ENCODE results near the gene GNAZ. TPM values are rescaled to one million over a fixed set of nuclear protein-coding genes. Genes with fewer than 3 reads are reported as not detected.
A peak's percentile ranks its signal among the peaks of the same experiment; 100 is the strongest.

GNAZ gene
- total RNA-seq, 4 donors from 2014 or later: 2.7 to 14.7 (median 7.8) TPM

GRCh38 chr22:23143119-23143518 is 72.8 kb downstream of the GNAZ start:
- 100% methylated on average over 1 of the region's 1 CpG; no CpG with 5 or more reads in 1 of the 2 donors for WGBS, 2 donors (ENCODE audit: low coverage in 1 of 2)
- H3K9me3 ChIP-seq: no peaks in the 10 kb centered on the region

GRCh38 chr22:23144432-23144831 is 74.1 kb downstream of the GNAZ start:
- no peaks in the 10 kb centered on the region for H3K27me3 ChIP-seq
- H3K27ac ChIP-seq: peak overlapping the region; percentile 71 to 85 (median 80)
- no peaks in the 10 kb centered on the region for H3K36me3 ChIP-seq
- in situ Hi-C loops (cut with MboI; ENCODE audit: low pct_ligation_motif_present in 1 of 4, low pct_unique_long_range_greater_than_20kb in 1 of 4, low sequenced_read_pairs in 3 of 4) (no loop called here), intact Hi-C loops (cut with DNase I; ENCODE audit: low total_unique reads) (no loop called here)
- 78 to 88% methylated on average over 3 to 4 of the region's 4 CpGs for WGBS, 2 donors (ENCODE audit: low coverage in 1 of 2)
- H3K4me3 ChIP-seq: peak overlapping the region in 2 of 4 donors; percentile 35 to 44
- H3K4me1 ChIP-seq: peaks cover 16 to 45% (median 32%) of the 10 kb centered on the region in 4 donors
- no peak for TF ChIP-seq POLR2AphosphoS5 (IDR thresholded peaks at IDR 0.05)
- no peak for TF ChIP-seq CTCF (IDR thresholded peaks at IDR 0.05)
- no peak for TF ChIP-seq POLR2A (IDR thresholded peaks at IDR 0.05)
- no peaks in the 10 kb centered on the region for H3K9me3 ChIP-seq
- DNase-seq: no peak

More at GRCh38 chr22:23143119-23143518, 72.8 kb downstream of the GNAZ start:
- Histone ChIP-seq H3K4me3 (no peak overlapping the region), H3K4me1 (peaks cover 18 to 54% (median 32%) of the 10 kb centered on the region in 4 donors), H3K27me3 (no peaks in the 10 kb centered on the region), H3K27ac (peak overlapping the region in 3 of 4 donors; percentile 88 to 90 (median 88)), H3K36me3 (no peaks in the 10 kb centered on the region)
- intact Hi-C loops (cut with DNase I; ENCODE audit: low total_unique reads) (no loop called here), in situ Hi-C loops (cut with MboI; ENCODE audit: low pct_ligation_motif_present in 1 of 4, low pct_unique_long_range_greater_than_20kb in 1 of 4, low sequenced_read_pairs in 3 of 4) (no loop called here)
- no peak for TF ChIP-seq EP300 (IDR thresholded peaks at IDR 0.05; ENCODE audit: low read depth)
- no peak for TF ChIP-seq CTCF (IDR thresholded peaks at IDR 0.05)
- TF ChIP-seq POLR2AphosphoS5 (IDR thresholded peaks at IDR 0.05): no peak
- no peak for TF ChIP-seq POLR2A (IDR thresholded peaks at IDR 0.05)
- DNase-seq: no peak

GRCh38 chr22:23144932-23145877 is 74.9 kb downstream of the GNAZ start, which contains the start of gene RAB36:
TSS of gene RAB36 (plus strand) at chr22:23145477. CDS start at chr22:23146617, 1,140 bp downstream.
- Histone ChIP-seq H3K4me1 (peaks cover 16 to 45% (median 32%) of the 10 kb centered on the region in 4 donors), H3K4me3 (peak within 1 kb of the TSS; percentile 21 to 44 (median 31)), H3K27ac (peak within 1 kb of the TSS; percentile 71 to 85 (median 80)), H3K27me3 (no peaks in the 10 kb centered on the region), H3K36me3 (no peaks in the 10 kb centered on the region), H3K9me3 (no peaks in the 10 kb centered on the region)
- DNase-seq: peak; percentile 98
- in situ Hi-C loops (cut with MboI; ENCODE audit: low pct_ligation_motif_present in 1 of 4, low pct_unique_long_range_greater_than_20kb in 1 of 4, low sequenced_read_pairs in 3 of 4): no loop called here
- intact Hi-C loops (cut with DNase I; ENCODE audit: low total_unique reads): no loop called here
- peak in 2 of 3 donors; percentile 14 to 34 for TF ChIP-seq POLR2AphosphoS5 (IDR thresholded peaks at IDR 0.05)
- peak; percentile 61 for TF ChIP-seq POLR2A (IDR thresholded peaks at IDR 0.05)
- TF ChIP-seq EP300 (IDR thresholded peaks at IDR 0.05; ENCODE audit: low read depth): no peak
- TF ChIP-seq CTCF (IDR thresholded peaks at IDR 0.05): no peak
- 9 to 20% methylated on average over 1 to 55 of the region's 62 CpGs for WGBS, 2 donors (ENCODE audit: low coverage in 1 of 2)

- peak overlapping the region in 3 of 4 donors; percentile 21 to 44 (median 35) for H3K4me3 ChIP-seq
- TF ChIP-seq CTCF (IDR thresholded peaks at IDR 0.05) (no peak), POLR2A (IDR thresholded peaks at IDR 0.05) (no peak), EP300 (IDR thresholded peaks at IDR 0.05; ENCODE audit: low read depth) (no peak), POLR2AphosphoS5 (IDR thresholded peaks at IDR 0.05) (no peak)
- H3K4me1 ChIP-seq: peaks cover 16 to 45% (median 32%) of the 10 kb centered on the region in 4 donors
- H3K36me3 ChIP-seq: no peaks in the 10 kb centered on the region
- H3K27me3 ChIP-seq: no peaks in the 10 kb centered on the region
- in situ Hi-C loops (cut with MboI; ENCODE audit: low pct_ligation_motif_present in 1 of 4, low pct_unique_long_range_greater_than_20kb in 1 of 4, low sequenced_read_pairs in 3 of 4) (no loop called here), intact Hi-C loops (cut with DNase I; ENCODE audit: low total_unique reads) (no loop called here)
- no peaks in the 10 kb centered on the region for H3K9me3 ChIP-seq
- WGBS, 2 donors (ENCODE audit: low coverage in 1 of 2): 71% methylated on average over 2 of the region's 2 CpGs; no CpG with 5 or more reads in 1 of the 2 donors
- DNase-seq: no peak
- peak overlapping the region; percentile 71 to 85 (median 80) for H3K27ac ChIP-seq
Measured at GRCh38 chr22:23145878-23146470, 75.7 kb downstream of the GNAZ start.

Data from transverse colon (tissue), 4 donors.